Stimulated activated CD8-positive, alpha-beta memory T cell treated with anti-CD3 and anti-CD28 coated beads, Interleukin-15, amount 100 ng/mL, for 24 hours (primary cell): ENCODE measurements around the gene STOX2.
"Not testable (repeated sequence)": the region's sequence is repeated elsewhere in the genome, so short reads cannot be mapped to it uniquely, and the experiment has no call there.

Source experiments
- DNase-seq: peaks from one replicate; pipeline ENCODE4 v3.0.0-alpha.2; 2020; ENCODE audit warnings: low read depth

STOX2 gene

DNA sequence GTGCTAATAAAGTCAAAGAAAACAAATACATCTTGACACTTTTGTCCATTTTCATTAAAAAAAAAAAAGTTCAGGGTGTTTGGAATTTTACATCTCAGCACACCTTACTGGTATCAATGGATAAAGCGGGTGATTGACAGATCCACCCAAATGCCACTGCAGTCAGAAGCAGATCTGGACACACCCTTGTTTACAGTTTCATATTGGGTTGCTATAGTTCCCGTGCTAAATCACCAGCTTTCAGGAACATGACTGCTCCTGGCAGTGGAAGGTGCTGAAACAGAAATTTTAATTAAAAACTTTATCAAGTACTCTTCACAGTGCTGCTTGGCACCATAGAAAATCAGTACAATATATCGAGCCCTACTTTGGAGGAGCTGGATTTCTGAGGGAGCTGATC lies 116.3 kb downstream of the STOX2 start:
- no peak for DNase-seq

- no peak for DNase-seq
Measured at GRCh38 chr4:184022679-184023383, 117.7 kb downstream of the STOX2 start.

GRCh38 chr4:184024637-184025036 lies 119.5 kb downstream of the STOX2 start:
- DNase-seq, result no peak

- DNase-seq, result no peak
Measured at GRCh38 chr4:184028561-184029374, 123.7 kb downstream of the STOX2 start.

DNA sequence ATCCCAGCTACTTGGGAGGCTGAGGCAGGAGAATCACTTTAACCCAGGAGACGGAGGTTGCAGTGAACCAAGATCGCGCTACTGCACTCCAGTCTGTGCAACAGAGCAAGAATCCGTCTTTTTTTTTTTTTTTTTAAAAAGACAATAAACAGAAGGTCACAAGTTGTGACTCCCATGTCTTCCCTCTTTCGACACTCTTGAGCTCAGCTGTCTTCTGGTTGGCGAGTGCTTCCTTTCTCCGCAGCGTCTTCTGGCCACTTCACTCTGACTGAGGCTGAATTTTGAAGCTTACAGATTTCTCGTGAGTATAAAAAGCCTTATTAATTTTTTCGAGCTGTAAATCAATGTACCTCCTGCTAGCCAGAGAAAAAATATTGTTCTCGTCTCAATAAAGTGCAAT lies 124.9 kb downstream of the STOX2 start:
- DNase-seq, result no peak

GRCh38 chr4:184030764-184031163 lies 125.7 kb downstream of the STOX2 start:
- no peak for DNase-seq

GRCh38 chr4:184032091-184032490 lies 127.0 kb downstream of the STOX2 start:
- DNase-seq, result no peak

- no peak for DNase-seq
Measured at GRCh38 chr4:184039963-184040383, 134.9 kb downstream of the STOX2 start.

DNA sequence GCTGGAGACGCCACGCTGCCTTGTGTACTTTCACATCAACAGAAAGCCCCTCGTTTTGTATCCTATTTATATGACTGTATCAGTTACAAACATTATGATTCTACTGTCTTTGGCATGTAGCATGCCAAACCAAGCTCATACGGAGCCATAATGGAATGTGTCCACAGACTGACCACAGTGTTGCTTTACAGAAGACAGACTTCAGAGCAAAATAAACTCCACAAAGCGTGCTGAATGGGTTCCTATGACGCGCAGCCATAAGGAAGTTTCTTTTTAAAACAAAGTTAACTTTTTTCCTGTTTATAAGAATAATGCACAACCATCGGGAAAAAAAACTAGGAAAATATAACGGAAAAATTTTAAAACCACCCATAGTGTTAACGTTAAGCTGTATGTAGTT lies 136.0 kb downstream of the STOX2 start:
- no peak for DNase-seq

- DNase-seq, result no peak
Measured at GRCh38 chr4:184046148-184046547, 141.0 kb downstream of the STOX2 start.

GRCh38 chr4:184051262-184051661 lies 146.2 kb downstream of the STOX2 start:
- DNase-seq, result not testable (repeated sequence)

- DNase-seq, result no peak
Measured at GRCh38 chr4:184052616-184053015, 147.5 kb downstream of the STOX2 start.

DNA sequence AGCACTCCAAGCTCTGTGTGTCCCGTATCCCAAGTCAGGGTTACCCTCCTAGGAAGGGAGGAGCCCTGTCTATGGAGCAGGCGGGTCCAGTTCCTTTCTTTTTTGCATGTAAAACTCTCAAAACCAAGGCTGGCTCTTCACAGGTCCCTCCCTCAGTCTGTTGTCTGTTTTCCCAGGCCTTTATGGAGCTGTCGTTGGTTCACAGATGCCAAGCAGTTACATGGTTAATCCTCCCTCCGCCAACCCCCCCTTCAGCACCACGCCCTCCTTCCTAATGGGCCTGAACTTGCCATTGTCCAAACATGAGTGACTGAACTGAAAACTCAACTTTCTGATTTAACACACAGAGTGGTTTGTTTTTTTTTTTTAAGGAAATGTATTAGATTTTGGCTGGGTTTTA lies 148.3 kb downstream of the STOX2 start:
- DNase-seq, result no peak

- no peak for DNase-seq
Measured at GRCh38 chr4:184056877-184057276, 151.8 kb downstream of the STOX2 start.

DNA sequence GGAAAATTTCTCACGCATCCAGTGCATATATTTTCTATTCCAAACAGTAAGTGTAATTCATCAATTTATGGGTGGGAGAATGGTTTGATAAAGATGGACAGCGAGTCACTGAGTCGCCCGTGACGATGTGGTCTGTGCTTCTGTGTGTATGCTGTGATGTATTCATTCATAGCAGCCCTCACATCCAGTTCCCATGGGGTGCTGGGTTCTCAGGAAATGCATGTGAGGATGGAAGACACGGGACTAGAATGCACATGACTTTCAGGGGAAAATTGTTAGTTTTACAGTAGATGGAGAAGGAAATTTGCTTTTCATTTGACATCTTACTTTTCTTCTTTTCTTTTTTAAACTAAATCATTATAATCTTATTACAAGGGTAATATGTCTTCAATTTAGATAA lies 152.9 kb downstream of the STOX2 start:
- no peak for DNase-seq

DNA sequence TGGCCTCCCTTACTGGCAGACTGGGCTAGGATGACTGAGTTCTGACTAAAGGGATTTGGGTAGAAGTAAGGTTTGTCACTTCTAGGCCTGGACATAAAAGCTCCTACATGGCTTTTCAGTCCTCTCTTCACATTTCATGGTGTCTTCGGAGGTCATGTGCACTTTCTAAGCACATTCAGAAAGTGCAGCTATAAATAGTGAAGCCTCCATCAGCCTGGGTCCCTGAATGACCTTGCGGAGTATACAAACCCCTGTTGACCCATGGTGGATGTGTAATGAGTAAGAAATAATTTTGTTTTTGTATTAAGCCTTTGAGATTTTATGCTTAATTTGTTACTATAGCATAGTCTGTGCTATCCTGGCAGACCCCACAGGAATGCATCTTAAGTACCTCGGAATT lies 154.0 kb downstream of the STOX2 start:
- DNase-seq, result no peak

GRCh38 chr4:184061582-184061981 lies 156.5 kb downstream of the STOX2 start:
- no peak for DNase-seq

- DNase-seq, result no peak
Measured at GRCh38 chr4:184062769-184063168, 157.7 kb downstream of the STOX2 start.

- no peak for DNase-seq
Measured at GRCh38 chr4:184064877-184065276, 159.8 kb downstream of the STOX2 start.

GRCh38 chr4:184066584-184067300 lies 161.6 kb downstream of the STOX2 start:
- DNase-seq, result no peak

GRCh38 chr4:184067931-184068554 lies 162.9 kb downstream of the STOX2 start:
- DNase-seq, result no peak
